Thyroid gland (tissue), 4 donors: ENCODE measurements around the gene ZNF268. TPM values are rescaled to one million over a fixed set of nuclear protein-coding genes. Genes with fewer than 3 reads are reported as not detected.

ENCODE experiments used
- DNase-seq, 2 donors: peaks; one replicate each; pipeline ENCODE4 v3.0.0-alpha.2; 2019
- H3K27ac ChIP-seq, 3 donors: fragments of 200-600 bp; sonication (generic); 1 replicate in 2 of 3; 2 replicates in 1 of 3; pipeline ENCODE4 v1.5.1; 2016 to 2019; ENCODE audit warnings: mild to moderate bottlenecking in 1 of 3, moderate library complexity in 1 of 3
- H3K27me3 ChIP-seq: fragments of 200-600 bp; sonication (generic); one replicate; pipeline ENCODE4 v1.5.1; 2019
- H3K36me3 ChIP-seq, 2 donors: fragments of 200-600 bp; sonication (generic); one replicate each; pipeline ENCODE4 v1.5.1; 2016 to 2019
- H3K4me1 ChIP-seq, 2 donors: fragments of 200-600 bp; sonication (generic); one replicate each; pipeline ENCODE4 v1.5.1; 2017 to 2019
- H3K4me3 ChIP-seq, 3 donors: fragments of 200-600 bp; sonication (generic); replicated peaks in 1 of 3; 1 replicate in 2 of 3; 2 replicates in 1 of 3; pipeline ENCODE4 v1.5.1; 2016; ENCODE audit warnings: mild to moderate bottlenecking in 1 of 3
- H3K9me3 ChIP-seq: fragments of 200-600 bp; sonication (generic); one replicate; pipeline ENCODE4 v1.5.1; 2017
- CTCF ChIP-seq, 6 experiments: fragments of 200-600 bp in 3 of 6; fragments of 450-650 bp in 3 of 6; sonication (generic) in 3 of 6; IDR thresholded peaks; one replicate each; pipeline ENCODE4 v1.5.1; 2016 to 2019; ENCODE audit warnings: antibody characterized with exemption in 6 of 6, mild to moderate bottlenecking in 2 of 6, inconsistent platforms in 1 of 6, moderate library complexity in 1 of 6
- POLR2A ChIP-seq, 2 donors: fragments of 450-650 bp; IDR thresholded peaks; one replicate each; pipeline ENCODE4 v1.6.1; 2017; ENCODE audit warnings: antibody characterized with exemption in 2 of 2, mild to moderate bottlenecking in 2 of 2, moderate library complexity in 1 of 2
- WGBS, 2 donors: methylation state at CpG; one replicate each; pipeline ENCODE4 v1.1.5; 2017; 5-methylcytosine and 5-hydroxymethylcytosine counted together
- intact Hi-C: fragments of 100-400 bp; cut with DNase I; formaldehyde crosslinking; loops from one replicate; pipeline ENCODE4 v1.15.1; 2023
- total RNA-seq, 4 donors: library from RNA; depleted of rRNA; stranded (reverse); fragments of >200 nt; gene quantifications; one replicate each; pipeline ENCODE4 v1.2.3, GENCODE V29; 2016

ZNF268 gene
- total RNA-seq, 4 donors from 2014 or later, result 26.5 to 56.9 (median 50.1) TPM

DNA sequence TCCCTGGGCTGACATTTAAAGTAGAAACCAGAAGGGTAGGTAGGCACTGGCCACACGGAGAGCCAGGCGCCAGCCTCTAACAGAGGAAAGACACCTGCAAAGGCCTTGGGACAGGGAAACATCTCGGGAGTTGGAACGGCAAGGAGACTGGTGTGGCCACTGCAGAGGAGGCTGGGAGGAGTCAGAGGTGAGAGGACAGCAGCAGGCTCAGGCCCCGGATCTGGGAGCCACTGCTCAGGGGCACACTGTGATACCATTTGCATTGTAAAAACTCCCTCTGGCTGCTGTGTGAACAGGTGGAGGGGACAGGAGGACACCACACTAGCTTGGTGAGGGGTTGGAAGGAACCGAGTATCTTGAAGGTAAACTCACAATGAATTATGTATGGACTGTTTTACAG, 51.7 kb downstream of the ZNF268 start:
- intact Hi-C loops, result no loop called here
- no peak for DNase-seq
- H3K4me3 ChIP-seq, result no peak overlapping the region
- H3K36me3 ChIP-seq, result no peaks in the 10 kb centered on the region
- H3K27me3 ChIP-seq, result no peaks in the 10 kb centered on the region
- H3K9me3 ChIP-seq, result no peaks in the 10 kb centered on the region
- no peak overlapping the region for H3K27ac ChIP-seq
- H3K4me1 ChIP-seq, result no peaks in the 10 kb centered on the region
- WGBS, 2 donors, result 80 to 82% methylated on average over 6 of the region's 6 CpGs
- TF ChIP-seq POLR2A (IDR thresholded peaks at IDR 0.05), result no peak

DNA sequence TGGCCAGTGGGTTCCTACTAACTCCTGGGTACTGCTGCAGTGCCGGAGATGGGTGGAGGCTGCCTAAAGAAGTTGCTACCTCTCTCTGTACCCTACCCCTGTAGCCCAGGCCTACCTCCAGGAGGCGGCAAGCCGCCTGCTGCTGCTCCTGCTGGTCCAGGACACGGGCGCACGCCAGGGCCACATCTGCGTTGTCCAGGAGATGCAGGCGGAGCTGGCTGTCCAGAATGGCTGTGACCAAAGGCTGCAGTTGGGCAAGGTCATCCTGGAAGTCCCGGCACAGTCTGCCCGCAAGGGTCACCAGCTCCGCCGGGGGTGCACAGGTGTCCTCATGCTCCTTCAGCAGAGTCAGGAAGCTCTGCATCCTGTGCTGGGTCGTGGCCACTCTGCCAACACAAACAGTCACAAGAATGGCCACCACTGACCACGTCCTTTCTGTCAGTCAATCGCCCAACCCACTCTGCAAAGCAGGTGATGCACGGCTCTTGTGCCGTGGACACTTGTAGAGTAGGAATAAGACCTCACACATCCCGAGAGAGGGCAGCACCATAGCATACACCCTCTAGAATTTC, 52.8 kb downstream of the ZNF268 start:
- TF ChIP-seq CTCF (IDR thresholded peaks at IDR 0.05), result no peak
- no peak for TF ChIP-seq POLR2A (IDR thresholded peaks at IDR 0.05)
- no peak for DNase-seq
- no peaks in the 10 kb centered on the region for H3K9me3 ChIP-seq
- 74 to 92% methylated on average over 7 to 8 of the region's 18 CpGs for WGBS, 2 donors
- no peak overlapping the region for H3K27ac ChIP-seq
- intact Hi-C loops, result no loop called here
- H3K27me3 ChIP-seq, result no peaks in the 10 kb centered on the region
- no peak overlapping the region for H3K4me3 ChIP-seq
- H3K4me1 ChIP-seq, result no peaks in the 10 kb centered on the region
- no peaks in the 10 kb centered on the region for H3K36me3 ChIP-seq

GRCh38 chr12:133234971-133235370, 53.7 kb downstream of the ZNF268 start:
- no peaks in the 10 kb centered on the region for H3K36me3 ChIP-seq
- intact Hi-C loops, result no loop called here
- no peak overlapping the region for H3K27ac ChIP-seq
- H3K4me1 ChIP-seq, result no peaks in the 10 kb centered on the region
- 60 to 80% methylated on average over 15 to 19 of the region's 20 CpGs for WGBS, 2 donors
- no peak for DNase-seq
- H3K4me3 ChIP-seq, result no peak overlapping the region
- TF ChIP-seq POLR2A (IDR thresholded peaks at IDR 0.05), result no peak
- TF ChIP-seq CTCF (IDR thresholded peaks at IDR 0.05), result no peak
- H3K27me3 ChIP-seq, result no peaks in the 10 kb centered on the region
- H3K9me3 ChIP-seq, result no peaks in the 10 kb centered on the region

DNA sequence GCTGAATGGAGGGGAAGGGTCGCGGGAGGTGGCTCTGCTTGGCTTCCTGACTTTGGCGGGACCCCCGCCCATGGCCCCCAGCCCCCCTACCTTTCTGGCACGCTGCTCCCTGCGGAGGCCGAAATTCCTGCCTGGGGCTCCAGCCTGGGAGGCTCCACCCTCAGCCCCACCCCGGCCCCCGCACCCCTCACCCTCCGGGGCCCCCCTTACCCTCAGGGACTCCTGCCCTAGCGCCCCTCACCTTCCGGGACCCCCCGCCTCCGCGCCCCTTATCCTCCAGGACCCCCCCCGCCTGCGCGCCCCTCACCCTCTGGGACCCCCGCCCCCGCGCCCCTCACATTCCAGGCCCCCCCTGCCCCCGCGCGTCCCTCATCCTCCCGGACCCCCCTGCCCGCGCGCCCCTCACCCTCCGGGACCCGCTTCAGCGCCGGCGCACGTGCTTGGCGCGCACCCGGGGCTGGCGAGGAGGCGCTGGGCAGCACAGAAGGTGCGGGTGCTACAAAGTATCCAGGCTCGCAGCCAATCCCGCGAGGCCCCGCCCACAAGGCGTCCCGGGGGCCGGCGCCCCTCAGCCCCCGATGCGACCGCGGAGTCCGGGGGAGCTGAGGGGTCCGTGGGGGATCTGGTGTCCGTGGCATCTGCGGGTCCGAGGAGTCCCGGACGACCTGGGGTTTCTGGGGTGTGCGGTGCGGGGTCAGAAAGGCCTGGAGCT, 54.3 kb downstream of the ZNF268 start, which contains the start of gene ANHX:
Gene ANHX, minus strand, starts transcription at position 477 of the 712 bp plus-strand sequence. CDS start 1,521 bp downstream, outside the sequence.
- Histone ChIP-seq H3K27me3 (no peaks in the 10 kb centered on the region), H3K9me3 (no peaks in the 10 kb centered on the region), H3K4me1 (no peaks in the 10 kb centered on the region), H3K4me3 (no peak within 1 kb of the TSS), H3K27ac (no peak within 1 kb of the TSS), H3K36me3 (no peaks in the 10 kb centered on the region)
- TF ChIP-seq POLR2A (IDR thresholded peaks at IDR 0.05), result no peak
- TF ChIP-seq CTCF (IDR thresholded peaks at IDR 0.05), result no peak
- intact Hi-C loops, result no loop called here
- no peak for DNase-seq
- WGBS, 2 donors, result 41 to 80% methylated on average over 1 to 10 of the region's 61 CpGs

DNA sequence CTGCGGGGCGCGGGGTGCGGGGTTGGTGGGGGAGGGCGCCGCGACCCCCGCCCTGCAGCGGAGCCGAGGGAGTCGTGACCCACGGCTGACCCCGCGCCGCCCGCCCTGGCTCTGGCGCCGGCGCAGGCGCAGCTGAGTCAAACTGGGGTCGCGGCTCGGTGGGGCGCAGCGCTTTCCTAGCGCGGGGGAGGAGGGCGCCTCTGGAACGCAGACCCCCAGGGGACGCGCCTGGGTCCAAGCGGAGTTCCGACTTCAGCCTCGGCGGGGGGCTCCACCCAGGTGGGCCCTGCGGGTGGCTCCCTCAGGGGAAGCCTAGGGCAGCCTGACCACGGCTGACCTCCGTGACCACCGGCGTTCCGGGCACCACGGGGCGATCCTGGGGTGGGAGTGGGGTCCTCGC, 54.8 kb downstream of the ZNF268 start:
- no peak for DNase-seq
- no peaks in the 10 kb centered on the region for H3K36me3 ChIP-seq
- WGBS, 2 donors, result 76% methylated on average over 12 of the region's 44 CpGs; no CpG with 5 or more reads in 1 of the 2 donors

More for the DNA sequence above, 54.8 kb downstream of the ZNF268 start:
- H3K4me1 ChIP-seq, result no peaks in the 10 kb centered on the region
- TF ChIP-seq POLR2A (IDR thresholded peaks at IDR 0.05), result no peak
- no peak for TF ChIP-seq CTCF (IDR thresholded peaks at IDR 0.05)
- no peaks in the 10 kb centered on the region for H3K27me3 ChIP-seq
- intact Hi-C loops, result no loop called here
- H3K4me3 ChIP-seq, result no peak overlapping the region
- no peak overlapping the region for H3K27ac ChIP-seq
- no peaks in the 10 kb centered on the region for H3K9me3 ChIP-seq
